Breast epithelium (tissue), 3 donors: ENCODE measurements around the gene REXO2.

ENCODE experiments used
- POLR2A ChIP-seq: fragments of 450-650 bp; IDR thresholded peaks from one replicate; pipeline ENCODE4 v1.6.1; 2016; ENCODE audit warnings: antibody characterized with exemption, mild to moderate bottlenecking, moderate library complexity
- POLR2AphosphoS5 ChIP-seq, 3 donors: sonication (generic); formaldehyde crosslinking; IDR thresholded peaks; one replicate each; pipeline ENCODE4 v1.6.1; 2017; ENCODE audit warnings: antibody characterized with exemption in 3 of 3

DNA sequence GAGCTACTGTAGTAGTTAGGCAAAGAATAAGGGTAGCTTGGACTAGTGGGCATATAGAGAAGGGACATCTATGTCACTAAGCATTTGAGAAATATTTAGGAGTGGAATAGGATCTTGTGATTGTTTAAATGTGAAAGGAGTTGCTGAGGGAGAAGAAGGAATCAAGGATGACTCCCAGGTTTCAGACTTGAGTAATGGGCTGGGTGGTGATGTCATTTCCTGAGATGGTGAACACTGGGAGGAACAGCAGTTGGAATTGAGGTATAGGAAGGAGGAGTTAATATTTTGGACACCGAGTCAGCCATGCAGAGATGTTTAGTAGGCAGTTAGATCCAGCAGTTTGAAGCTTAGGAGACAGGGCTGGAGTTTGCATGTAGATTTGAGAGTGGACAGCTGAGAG, 40.1 kb downstream of the REXO2 start:
- TF ChIP-seq POLR2AphosphoS5 (IDR thresholded peaks at IDR 0.05) (no peak), POLR2A (no peak)
